Hepatocyte (in vitro differentiated cells): Measurements from ENCODE around the gene KRTAP1-3.

ENCODE experiments used
- EZH2phosphoT487 ChIP-seq: fragments of 200-600 bp; sonication (generic); IDR thresholded peaks from one replicate; pipeline ENCODE4 v1.6.1; 2018; ENCODE audit warnings: antibody characterized with exemption, mild to moderate bottlenecking, low read depth, moderate library complexity; ENCODE audit not compliant: unreplicated experiment, severe bottlenecking
- TF ChIP-seq, protein P1 (sequence below): fragments of 200-600 bp; sonication (generic); IDR thresholded peaks from 2 replicates; pipeline ENCODE4 v1.5.1; 2016; ENCODE audit warnings: antibody characterized with exemption, mild to moderate bottlenecking; ENCODE audit not compliant: poor library complexity

DNA sequence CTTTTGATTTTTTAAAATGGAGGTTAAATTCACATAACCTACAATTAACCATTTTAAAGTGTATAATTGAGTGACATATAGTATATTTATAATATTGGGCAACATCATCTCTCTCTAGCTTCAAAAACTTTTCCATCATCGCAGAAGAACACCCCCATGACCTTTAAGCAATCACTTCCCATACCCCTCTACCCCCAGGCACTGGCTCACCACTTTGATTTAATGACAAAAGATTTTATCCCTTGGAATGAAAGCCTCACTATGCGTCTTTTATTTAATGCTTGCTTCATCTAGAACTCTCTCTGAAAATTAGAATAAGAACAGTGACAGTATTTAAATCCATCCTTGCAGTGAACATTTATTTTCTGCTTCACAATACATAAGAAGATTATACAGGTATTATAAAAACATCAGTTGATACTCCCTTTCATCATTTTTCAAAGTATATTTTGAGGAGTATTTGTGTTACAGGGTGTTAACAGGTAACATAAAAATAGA lies 3.2 kb upstream of the KRTAP1-3 start:
- TF ChIP-seq, protein P1, sequence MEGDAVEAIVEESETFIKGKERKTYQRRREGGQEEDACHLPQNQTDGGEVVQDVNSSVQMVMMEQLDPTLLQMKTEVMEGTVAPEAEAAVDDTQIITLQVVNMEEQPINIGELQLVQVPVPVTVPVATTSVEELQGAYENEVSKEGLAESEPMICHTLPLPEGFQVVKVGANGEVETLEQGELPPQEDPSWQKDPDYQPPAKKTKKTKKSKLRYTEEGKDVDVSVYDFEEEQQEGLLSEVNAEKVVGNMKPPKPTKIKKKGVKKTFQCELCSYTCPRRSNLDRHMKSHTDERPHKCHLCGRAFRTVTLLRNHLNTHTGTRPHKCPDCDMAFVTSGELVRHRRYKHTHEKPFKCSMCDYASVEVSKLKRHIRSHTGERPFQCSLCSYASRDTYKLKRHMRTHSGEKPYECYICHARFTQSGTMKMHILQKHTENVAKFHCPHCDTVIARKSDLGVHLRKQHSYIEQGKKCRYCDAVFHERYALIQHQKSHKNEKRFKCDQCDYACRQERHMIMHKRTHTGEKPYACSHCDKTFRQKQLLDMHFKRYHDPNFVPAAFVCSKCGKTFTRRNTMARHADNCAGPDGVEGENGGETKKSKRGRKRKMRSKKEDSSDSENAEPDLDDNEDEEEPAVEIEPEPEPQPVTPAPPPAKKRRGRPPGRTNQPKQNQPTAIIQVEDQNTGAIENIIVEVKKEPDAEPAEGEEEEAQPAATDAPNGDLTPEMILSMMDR = no peak
- TF ChIP-seq EZH2phosphoT487 = no peak
